Measurements from ENCODE around the gene PTPRZ1.

DNA sequence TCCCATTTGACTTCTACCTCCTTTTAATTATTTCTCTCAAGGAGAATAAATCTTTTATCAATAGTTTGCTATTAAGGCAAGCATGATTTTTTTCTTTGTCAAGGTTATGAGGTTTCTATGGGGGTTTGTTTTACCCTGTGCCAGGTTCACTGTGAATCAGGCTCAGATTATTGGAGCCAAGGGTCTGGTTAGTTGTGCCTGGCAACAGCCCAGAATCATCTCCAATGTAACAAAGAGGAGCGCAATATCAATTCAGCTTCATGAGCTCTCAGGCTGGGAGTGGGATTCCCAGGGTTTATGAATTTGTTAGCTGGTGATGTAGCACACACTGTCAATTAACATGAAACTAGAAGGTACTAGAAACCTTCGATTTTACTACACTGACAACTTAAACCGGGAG, 197.9 kb downstream of the PTPRZ1 start:
- TF ChIP-seq, protein P1, sequence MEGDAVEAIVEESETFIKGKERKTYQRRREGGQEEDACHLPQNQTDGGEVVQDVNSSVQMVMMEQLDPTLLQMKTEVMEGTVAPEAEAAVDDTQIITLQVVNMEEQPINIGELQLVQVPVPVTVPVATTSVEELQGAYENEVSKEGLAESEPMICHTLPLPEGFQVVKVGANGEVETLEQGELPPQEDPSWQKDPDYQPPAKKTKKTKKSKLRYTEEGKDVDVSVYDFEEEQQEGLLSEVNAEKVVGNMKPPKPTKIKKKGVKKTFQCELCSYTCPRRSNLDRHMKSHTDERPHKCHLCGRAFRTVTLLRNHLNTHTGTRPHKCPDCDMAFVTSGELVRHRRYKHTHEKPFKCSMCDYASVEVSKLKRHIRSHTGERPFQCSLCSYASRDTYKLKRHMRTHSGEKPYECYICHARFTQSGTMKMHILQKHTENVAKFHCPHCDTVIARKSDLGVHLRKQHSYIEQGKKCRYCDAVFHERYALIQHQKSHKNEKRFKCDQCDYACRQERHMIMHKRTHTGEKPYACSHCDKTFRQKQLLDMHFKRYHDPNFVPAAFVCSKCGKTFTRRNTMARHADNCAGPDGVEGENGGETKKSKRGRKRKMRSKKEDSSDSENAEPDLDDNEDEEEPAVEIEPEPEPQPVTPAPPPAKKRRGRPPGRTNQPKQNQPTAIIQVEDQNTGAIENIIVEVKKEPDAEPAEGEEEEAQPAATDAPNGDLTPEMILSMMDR (IDR thresholded peaks at IDR 0.05; ENCODE audit: insufficient read depth, low read length, poor library complexity, severe bottlenecking) = no peak
- no peak for TF ChIP-seq EZH2phosphoT487 (conservative IDR thresholded peaks at IDR 0.05; ENCODE audit: low read length)

Measured in SU-DHL-6 (cell line).